GM18951 (cell line): ENCODE data around the gene TMEM184A.

Experiments
- POLR2A ChIP-seq: IDR thresholded peaks from 4 replicates; pipeline ENCODE4 v1.6.1; 2011; ENCODE audit warnings: mild to moderate bottlenecking; ENCODE audit not compliant: insufficient read length, insufficient read depth; ENCODE audit errors: extremely low read depth
- in situ Hi-C: fragments of 300-500 bp; cut with MboI; formaldehyde crosslinking; loops from one replicate; pipeline ENCODE4 v1.12.0; 2022; ENCODE audit warnings: low sequenced_read_pairs, mixed read lengths, inconsistent platforms; ENCODE audit not compliant: unreplicated experiment

The TMEM184A gene

DNA sequence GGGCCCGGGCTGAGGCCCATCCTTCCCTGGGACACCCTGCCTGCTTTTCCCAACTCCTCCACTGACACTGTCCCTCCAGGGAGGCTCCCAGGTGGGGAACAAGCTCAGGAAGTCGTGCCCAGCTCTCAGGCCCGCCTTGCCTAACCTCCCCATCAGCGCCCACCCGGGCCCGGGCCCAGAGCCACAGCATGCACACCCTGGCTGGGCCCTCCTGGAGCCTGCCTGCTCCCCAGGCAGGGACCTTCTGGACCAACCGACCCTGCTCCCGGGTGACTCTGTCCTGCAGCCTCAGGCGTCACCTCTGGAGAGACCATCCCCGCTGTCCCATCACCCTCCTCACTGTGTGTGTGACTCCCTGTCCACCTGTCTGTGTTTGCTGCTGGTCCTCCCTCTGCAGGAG, 1.8 kb upstream of the TMEM184A start:
- in situ Hi-C loops: no loop called here

DNA sequence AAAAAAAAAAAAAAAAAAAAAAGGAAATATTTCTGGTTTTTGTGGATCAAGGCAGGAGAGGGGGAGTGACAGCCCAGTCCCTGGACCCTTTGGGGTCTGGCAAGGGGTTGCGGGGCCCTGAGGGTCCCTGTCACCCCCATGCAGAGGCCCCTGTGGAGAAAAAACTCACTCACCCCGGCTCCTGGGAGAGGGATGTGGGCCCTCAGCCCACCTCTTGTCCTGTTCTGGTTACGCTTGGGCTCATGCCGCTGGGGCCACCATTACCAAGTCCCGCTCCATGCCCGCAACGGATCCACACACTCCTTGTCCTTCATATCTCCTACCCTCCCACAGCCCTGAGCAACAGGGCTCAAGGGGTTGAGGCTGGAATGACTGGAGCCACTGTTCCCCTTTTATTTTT, 1.0 kb upstream of the TMEM184A start:
- TF ChIP-seq POLR2A: no peak
- in situ Hi-C loops: no loop called here

More for the DNA sequence above, 1.8 kb upstream of the TMEM184A start:
- TF ChIP-seq POLR2A: no peak

DNA sequence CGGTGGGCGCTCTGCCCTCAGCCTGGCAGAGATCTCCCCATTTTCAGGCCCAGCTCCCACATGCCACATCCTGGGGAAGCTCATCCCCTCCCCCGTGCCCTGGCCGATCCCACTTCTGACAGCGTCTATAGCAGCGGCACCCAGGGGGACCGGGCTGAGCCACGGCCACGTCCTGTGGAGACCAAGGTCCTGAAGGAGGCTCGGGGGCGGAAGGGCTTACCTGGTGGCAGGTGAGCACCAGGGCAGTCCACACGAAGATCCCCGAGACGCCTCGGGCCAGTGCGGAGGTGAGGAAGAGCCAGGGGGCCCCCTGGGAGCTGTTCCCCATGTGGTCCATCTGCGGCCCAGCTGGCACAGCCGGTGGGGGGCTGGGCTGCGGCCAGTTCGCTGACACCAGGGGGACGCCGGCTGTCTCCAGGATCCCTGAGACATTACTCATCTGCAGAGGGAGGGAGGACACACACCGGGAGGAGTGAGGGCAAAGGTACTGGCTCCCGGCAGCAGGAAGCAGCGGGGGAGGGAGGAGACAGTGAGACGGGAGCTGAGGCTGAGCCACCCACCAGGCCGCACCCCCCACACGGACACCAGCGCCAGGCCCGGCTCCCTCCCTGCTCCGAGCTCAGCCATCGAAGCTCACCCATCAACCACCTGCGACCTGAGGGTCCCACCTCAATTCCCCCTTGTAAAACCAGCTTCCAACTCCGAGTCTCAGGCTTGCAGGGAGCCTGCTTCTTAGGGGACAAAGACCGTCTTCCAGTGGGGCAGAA, 776 bp downstream of the TMEM184A start:
- in situ Hi-C loops: no loop called here
- no peak for TF ChIP-seq POLR2A

DNA sequence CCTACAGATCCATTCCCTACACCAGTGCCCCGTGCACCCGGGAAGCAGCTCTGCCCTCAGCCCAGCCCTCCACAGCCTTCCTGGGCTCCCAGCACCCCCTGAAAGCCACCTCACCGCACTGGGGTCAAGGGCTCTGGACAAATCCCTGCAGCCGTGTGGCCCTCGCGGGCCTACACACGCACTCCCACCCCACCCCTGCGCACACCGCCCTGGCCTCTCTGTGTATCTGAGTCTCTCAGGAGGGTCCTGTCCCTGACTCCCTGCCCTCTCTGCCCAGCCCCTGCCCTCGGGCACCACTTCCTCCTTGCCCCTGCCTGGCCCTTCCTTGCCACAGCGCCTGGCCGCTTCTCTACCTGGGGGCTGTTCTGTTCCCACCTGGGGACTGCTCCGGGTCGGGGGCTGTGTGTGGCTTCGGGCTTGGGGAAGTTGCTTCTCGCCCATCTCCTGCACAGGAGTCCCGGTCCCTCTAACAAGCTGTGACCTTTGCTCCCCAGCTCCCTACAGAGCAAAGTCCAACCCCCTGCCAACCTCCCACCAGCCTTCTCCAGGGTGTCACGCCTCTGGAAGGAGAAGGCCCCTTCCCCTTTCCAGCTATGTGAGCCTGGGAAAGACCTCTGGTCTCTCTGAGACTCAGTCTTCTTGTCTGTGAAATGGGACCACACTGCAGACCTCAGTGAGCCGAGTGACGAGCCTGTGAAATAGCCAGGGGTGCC, 1.5 kb downstream of the TMEM184A start:
- in situ Hi-C loops: no loop called here
- TF ChIP-seq POLR2A: no peak

DNA sequence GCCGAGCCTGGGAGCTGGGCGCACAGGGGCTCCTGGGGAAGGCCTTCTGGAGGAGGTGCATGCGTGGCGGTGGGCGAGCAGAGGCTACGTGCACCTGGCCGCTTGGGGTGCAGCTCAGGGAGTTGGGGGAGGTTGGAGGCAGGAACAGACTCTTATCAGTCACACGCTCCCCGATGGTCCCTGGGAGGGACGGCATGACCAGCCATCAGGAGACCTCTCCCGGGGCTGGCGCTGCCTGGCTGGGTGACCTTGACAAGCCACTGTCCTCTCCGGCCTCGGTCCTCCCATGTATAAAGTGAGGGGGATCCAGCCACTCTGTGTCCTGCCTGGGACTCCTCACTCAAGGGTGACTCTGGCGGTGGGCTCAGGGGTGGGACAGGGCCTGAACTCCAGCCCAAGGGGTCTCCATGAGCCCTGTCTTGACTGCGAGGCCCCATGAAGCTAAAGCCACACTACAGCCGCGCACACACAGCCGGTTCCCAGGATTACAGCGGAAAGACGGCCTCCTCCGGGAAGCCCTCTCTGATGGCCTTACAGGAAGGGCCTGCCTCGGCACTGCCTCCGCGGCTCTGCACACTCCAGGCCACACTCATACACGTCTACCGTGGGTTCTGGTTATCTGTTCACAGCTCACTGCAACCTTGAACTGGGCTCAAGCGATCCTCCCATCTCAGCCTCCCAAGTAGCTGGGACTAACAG, 2.3 kb downstream of the TMEM184A start:
- in situ Hi-C loops: no loop called here
- TF ChIP-seq POLR2A: no peak

DNA sequence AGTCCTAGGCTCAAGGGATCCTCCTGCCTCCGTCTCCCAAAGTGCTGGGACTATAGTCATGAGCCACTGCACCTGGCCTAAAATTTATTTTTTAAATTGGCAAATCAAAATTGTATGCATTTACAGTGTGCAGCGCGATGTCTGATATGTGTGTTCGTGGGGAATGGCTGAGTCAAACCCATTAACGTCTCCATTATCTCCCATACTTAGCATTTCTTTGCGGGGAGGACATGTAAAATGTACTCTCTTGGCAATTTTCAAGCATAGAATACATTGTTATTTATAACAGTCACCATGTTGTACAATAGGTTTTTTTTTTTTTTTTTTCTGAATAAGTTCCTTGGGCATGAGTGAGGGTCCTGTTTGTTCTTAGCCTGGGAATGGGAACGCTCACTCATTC, 3.8 kb downstream of the TMEM184A start:
- TF ChIP-seq POLR2A: no peak
- in situ Hi-C loops: no loop called here

DNA sequence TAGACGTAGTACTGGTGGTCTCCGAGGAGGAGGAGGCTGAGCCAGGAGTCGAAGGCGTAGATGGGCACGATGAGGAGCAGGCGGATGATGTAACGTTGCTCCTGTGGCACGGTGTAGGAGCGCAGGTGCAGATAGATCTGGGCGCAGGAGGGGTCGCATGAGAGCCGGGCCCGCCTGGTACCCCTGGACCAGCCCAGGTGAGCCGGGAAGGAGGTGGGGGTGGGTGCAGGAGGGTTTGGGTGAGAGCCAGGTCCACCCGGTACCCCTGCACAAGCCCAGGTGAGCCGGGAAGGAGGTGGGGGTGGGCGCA, 5.2 kb downstream of the TMEM184A start:
- TF ChIP-seq POLR2A: no peak
- in situ Hi-C loops: no loop called here

DNA sequence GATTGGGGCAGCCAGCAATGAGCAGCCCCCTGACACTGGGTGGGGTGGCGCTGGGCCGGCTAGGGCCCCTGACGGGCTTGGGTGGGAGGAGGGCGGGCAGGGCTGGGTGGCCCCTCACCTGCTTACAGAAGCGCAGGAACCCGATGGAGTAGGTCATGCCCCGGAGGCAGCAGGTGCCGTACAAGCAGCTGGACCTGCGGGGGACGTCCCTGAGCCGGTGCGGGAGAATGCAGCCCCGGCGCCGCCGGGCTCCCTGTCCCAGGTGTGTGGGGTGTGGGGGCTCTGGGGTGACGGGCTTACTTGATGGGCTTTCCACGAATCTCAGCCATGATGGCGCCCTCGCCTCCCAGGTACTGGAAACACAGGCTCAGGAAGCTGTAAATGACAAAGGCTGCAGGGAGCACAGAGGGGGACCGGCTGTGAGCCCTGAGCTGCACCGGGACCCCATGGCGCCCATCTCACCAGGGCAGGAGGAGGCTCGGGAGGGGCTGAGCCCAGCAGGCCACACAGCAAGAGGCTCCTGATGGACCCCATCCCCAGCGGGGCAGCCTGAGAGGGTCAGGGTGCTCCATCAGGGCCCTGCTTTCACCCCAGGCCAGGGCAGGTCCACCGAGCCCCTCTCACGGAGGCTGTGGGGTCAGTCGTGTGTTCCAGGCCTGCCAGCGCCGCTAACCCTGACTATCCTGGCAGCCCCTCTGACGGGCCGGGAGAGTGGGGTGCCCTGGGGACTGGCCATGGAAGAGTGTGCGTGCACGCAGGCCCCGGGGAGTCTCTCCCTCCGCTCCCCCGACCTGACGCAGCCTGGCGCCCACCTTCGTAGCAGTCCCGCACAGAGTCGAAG, 5.8 kb downstream of the TMEM184A start:
- in situ Hi-C loops: no loop called here
- no peak for TF ChIP-seq POLR2A

DNA sequence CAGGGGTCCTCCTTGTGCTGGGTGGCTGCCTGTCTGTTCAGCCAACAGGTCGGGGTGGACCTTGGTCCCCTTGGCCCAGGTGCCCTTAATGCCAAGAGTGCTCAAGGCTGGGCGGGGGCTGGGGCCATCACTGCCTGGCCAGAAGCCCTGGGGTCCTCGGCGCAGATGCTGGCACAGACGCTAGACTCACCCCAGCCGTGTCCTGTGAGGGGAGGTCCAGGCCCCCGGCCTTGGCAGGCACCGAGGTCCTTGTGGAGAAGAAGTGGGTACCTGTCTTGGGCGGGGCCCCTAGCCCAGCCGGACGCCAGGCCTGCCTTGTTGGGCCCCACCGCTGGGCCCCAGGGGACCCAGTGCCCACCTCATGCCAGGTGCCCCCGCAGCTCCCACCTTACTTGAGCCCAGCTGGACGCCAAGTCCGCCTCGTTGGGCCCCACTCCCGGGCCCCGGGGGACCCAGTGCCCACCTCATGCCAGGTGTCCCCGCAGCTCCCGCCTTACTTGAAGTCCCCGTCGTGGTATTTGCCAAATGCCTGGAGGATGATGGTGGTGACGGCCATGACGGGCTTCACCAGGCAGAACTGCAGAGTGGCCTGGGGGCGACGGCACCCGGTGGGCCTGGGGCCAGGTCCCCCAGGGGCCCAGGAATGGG, 6.5 kb downstream of the TMEM184A start:
- in situ Hi-C loops: no loop called here
- TF ChIP-seq POLR2A: no peak

DNA sequence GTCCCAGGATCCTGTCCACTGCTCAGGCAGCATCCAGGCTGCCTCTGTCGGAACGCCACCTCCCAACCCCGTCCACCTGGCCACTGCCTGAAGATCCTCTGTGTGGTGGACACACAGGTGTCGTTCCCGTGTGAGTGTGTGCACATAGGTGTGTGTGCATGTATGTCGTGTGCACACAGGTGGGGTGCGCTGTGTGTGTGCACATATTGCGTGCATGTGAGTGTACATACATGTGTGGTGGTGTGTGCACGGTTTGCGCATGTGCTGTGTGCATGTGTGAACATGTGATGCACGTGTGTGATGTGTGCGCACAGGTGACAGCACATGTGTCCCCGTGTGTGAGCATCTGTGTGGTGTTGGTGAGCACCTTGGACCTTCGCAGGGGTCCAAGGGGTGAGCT, 7.1 kb downstream of the TMEM184A start:
- in situ Hi-C loops: no loop called here
- no peak for TF ChIP-seq POLR2A

DNA sequence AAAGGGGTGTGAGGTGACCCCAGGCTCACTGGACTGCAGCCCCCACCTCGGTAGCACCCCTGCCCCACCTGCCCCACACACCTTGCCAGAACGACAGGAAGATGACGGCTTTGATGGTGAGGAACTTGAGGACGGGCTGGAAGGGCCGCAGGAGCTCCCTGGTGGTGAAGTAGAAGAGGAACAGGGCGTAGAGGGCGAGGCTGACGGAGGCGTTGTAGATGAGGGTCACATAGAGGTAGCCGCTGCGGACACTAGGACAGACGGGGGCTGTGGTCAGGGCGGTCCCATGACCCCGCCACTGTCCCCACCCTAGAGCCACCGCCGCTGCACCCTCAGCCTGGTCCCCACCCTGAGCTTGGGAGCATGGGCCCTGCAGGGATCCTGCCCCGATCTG, 7.6 kb downstream of the TMEM184A start:
- in situ Hi-C loops: no loop called here
- TF ChIP-seq POLR2A: no peak

DNA sequence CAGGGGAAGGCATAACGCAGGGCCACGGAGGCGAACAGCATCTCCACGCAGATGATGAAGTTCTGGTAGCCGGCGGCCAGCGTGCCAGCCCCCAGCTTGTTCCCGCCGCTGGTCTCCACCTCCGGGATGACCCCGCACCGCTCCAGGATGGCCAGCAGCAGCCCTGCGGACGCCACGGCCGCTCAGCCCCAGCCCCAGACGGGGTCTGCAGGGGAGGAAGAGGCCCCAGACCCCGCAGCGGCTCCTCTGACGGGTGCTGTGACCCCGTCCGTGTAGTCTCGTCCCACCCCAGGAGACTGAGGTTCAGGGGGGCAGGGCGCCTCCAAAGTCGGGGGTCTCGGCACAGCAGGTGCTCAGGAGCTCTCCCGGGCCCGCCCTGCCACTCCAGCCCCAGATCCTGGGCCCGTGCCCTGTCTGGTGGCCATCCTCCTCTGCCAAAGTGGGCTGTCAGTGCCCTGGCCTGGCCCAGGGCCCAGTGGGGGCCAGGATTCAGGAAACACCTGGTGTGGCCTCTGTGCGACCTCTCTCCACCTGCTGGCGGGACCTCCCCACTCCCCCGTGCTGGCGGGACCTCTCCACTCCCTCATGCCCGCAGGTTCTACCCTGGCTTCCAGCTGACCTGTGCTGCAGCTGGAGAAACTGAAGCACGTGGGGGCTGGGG, 8.1 kb downstream of the TMEM184A start:
- no peak for TF ChIP-seq POLR2A
- in situ Hi-C loops: no loop called here
